HepG2 (cell line): Measurements from ENCODE around the gene BRCA1. TPM values are rescaled to one million over a fixed set of nuclear protein-coding genes. Genes with fewer than 3 reads are reported as not detected.
A peak's percentile ranks its signal among the peaks of the same experiment; 100 is the strongest.

ENCODE experiments used
- ELF4 ChIP-seq: sonication (generic); formaldehyde crosslinking; IDR thresholded peaks from 2 replicates; pipeline ENCODE4 v1.5.0; 2020; ENCODE audit warnings: missing genetic modification reagents, mild to moderate bottlenecking, moderate library complexity, borderline replicate concordance
- FOSL1 ChIP-seq: sonication (generic); formaldehyde crosslinking; IDR thresholded peaks from 2 replicates; pipeline ENCODE4 v1.9.0; 2021; ENCODE audit warnings: missing genetic modification reagents, borderline replicate concordance
- KLF9 ChIP-seq: IDR thresholded peaks from 2 replicates; pipeline ENCODE4 v1.6.1; 2016; ENCODE audit warnings: low read depth
- NKX3-1 ChIP-seq: sonication (generic); formaldehyde crosslinking; IDR thresholded peaks from 2 replicates; pipeline ENCODE4 v1.5.0; 2020; ENCODE audit warnings: missing genetic modification reagents
- POLR2G ChIP-seq: fragments of 200-400 bp; formaldehyde crosslinking; IDR thresholded peaks from 2 replicates; pipeline ENCODE4 v1.6.1; 2018; ENCODE audit warnings: mild to moderate bottlenecking, low read depth, low read length, moderate library complexity
- RBM22 ChIP-seq: fragments of 200-400 bp; formaldehyde crosslinking; optimal IDR thresholded peaks from 2 replicates; pipeline ENCODE3; 2017; ENCODE audit warnings: mild to moderate bottlenecking, low read length, moderate library complexity
- RFX3 ChIP-seq: IDR thresholded peaks from 2 replicates; pipeline ENCODE4 v1.6.1; 2016; ENCODE audit warnings: missing biosample characterization, missing genetic modification reagents
- THRA ChIP-seq: sonication (generic); formaldehyde crosslinking; IDR thresholded peaks from 2 replicates; pipeline ENCODE4 v1.4.0; 2020; ENCODE audit warnings: missing genetic modification reagents, borderline replicate concordance
- YY1 ChIP-seq: IDR thresholded peaks from 2 replicates; pipeline ENCODE4 v1.6.1; 2011; ENCODE audit warnings: low read length, low read depth, moderate library complexity, mild to moderate bottlenecking; ENCODE audit not compliant: insufficient read depth, insufficient replicate concordance
- ZNF326 ChIP-seq: sonication (generic); formaldehyde crosslinking; IDR thresholded peaks from 2 replicates; pipeline ENCODE4 v1.4.0; 2020; ENCODE audit warnings: missing genetic modification reagents, borderline replicate concordance
- ZNF33B ChIP-seq: sonication (generic); formaldehyde crosslinking; IDR thresholded peaks from 2 replicates; pipeline ENCODE4 v1.5.1; 2020; ENCODE audit warnings: mild to moderate bottlenecking, missing genetic modification reagents
- ZNF383 ChIP-seq: sonication (generic); formaldehyde crosslinking; IDR thresholded peaks from 2 replicates; pipeline ENCODE4 v1.4.0; 2020; ENCODE audit warnings: missing genetic modification reagents, mild to moderate bottlenecking, borderline replicate concordance
- ZNF441 ChIP-seq: sonication (generic); formaldehyde crosslinking; IDR thresholded peaks from 2 replicates; pipeline ENCODE4 v1.7.0; 2021; ENCODE audit warnings: missing genetic modification reagents, borderline replicate concordance
- ZNF678 ChIP-seq: sonication (generic); formaldehyde crosslinking; IDR thresholded peaks from 2 replicates; pipeline ENCODE4 v1.4.0; 2020; ENCODE audit warnings: mild to moderate bottlenecking, missing genetic modification reagents
- ZNF704 ChIP-seq: sonication (generic); formaldehyde crosslinking; IDR thresholded peaks from 2 replicates; pipeline ENCODE4 v1.8.1; 2023; ENCODE audit warnings: mild to moderate bottlenecking, inconsistent platforms, moderate library complexity, missing genetic modification reagents, borderline replicate concordance
- polyA plus RNA-seq, 8 experiments: library from polyadenylated mRNA; depleted of rRNA in 3 of 8; stranded (reverse) in 7 of 8; unstranded in 1 of 8; fragments of >200 nt; fragmentation: Illumina TruSeq in 4 of 8; extraction: Trizol in 4 of 8; gene quantifications; 2 replicates each; pipeline versions ENCODE4 v1.2.1 to v1.2.3, GENCODE V29; 2011 to 2016; ENCODE audit warnings: low read depth in 4 of 8, missing spikeins in 1 of 8, mixed read lengths in 1 of 8; ENCODE audit not compliant: insufficient read depth in 1 of 8
- total RNA-seq, 5 experiments: library from RNA; depleted of rRNA; stranded (reverse); fragments of >200 nt; fragmentation: Illumina TruSeq; extraction: Trizol; gene quantifications; 2 replicates each; pipeline ENCODE4 v1.2.3, GENCODE V29; 2016; ENCODE audit warnings: low read depth in 1 of 5
- TF ChIP-seq, protein P1 (sequence below): IDR thresholded peaks from 2 replicates; pipeline ENCODE4 v1.6.1; 2016
- TF ChIP-seq, protein P2 (sequence below): sonication (generic); formaldehyde crosslinking; IDR thresholded peaks from 2 replicates; pipeline ENCODE4 v1.4.0; 2020; ENCODE audit warnings: mild to moderate bottlenecking, low read depth, missing genetic modification reagents
- TF ChIP-seq, protein P3 (sequence below): sonication (generic); formaldehyde crosslinking; conservative IDR thresholded peaks from 2 replicates; pipeline ENCODE4 v1.8.1; 2023; ENCODE audit warnings: missing genetic modification reagents
- TF ChIP-seq, protein P4 (sequence below): sonication (generic); formaldehyde crosslinking; IDR thresholded peaks from 2 replicates; pipeline ENCODE4 v1.8.0; 2022; ENCODE audit warnings: missing genetic modification reagents, mild to moderate bottlenecking, moderate library complexity, borderline replicate concordance

Gene BRCA1
- total and polyA plus RNA-seq, 2 of the 13 experiments (the other 11 are each of a cell fraction or from before 2014, with no cell fraction given) = 13.3 to 37.5 TPM

GRCh38 chr17:43024407-43025289 is 100.5 kb downstream of the BRCA1 start, which contains the start of gene RND2 (continued):
- TF ChIP-seq ELF4 (CRISPR knock-in tag) (no peak), YY1 (peak; percentile 59), ZNF326 (CRISPR knock-in tag) (no peak), ZNF678 (CRISPR knock-in tag) (0 out of 2 replicates have a peak, but pooled peaks have one; percentile 41), FOSL1 (CRISPR knock-in tag) (no peak), ZNF33B (CRISPR knock-in tag) (peak; percentile 79), THRA (0 out of 2 replicates have a peak, but pooled peaks have one; percentile 30), KLF9 (CRISPR knock-in tag) (0 out of 2 replicates have a peak, but pooled peaks have one; percentile 72), RFX3 (CRISPR knock-in tag) (peak; percentile 96), RBM22 (peak; percentile 54), ZNF704 (CRISPR knock-in tag) (0 out of 2 replicates have a peak, but pooled peaks have one; percentile 41), POLR2G (no peak), NKX3-1 (CRISPR knock-in tag) (no peak), ZNF383 (no peak), ZNF441 (peak; percentile 47; the same call in 1 of the 2 replicates)
- TF ChIP-seq, protein P1, sequence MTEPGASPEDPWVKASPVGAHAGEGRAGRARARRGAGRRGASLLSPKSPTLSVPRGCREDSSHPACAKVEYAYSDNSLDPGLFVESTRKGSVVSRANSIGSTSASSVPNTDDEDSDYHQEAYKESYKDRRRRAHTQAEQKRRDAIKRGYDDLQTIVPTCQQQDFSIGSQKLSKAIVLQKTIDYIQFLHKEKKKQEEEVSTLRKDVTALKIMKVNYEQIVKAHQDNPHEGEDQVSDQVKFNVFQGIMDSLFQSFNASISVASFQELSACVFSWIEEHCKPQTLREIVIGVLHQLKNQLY (CRISPR knock-in tag) = no peak
- TF ChIP-seq, protein P2, sequence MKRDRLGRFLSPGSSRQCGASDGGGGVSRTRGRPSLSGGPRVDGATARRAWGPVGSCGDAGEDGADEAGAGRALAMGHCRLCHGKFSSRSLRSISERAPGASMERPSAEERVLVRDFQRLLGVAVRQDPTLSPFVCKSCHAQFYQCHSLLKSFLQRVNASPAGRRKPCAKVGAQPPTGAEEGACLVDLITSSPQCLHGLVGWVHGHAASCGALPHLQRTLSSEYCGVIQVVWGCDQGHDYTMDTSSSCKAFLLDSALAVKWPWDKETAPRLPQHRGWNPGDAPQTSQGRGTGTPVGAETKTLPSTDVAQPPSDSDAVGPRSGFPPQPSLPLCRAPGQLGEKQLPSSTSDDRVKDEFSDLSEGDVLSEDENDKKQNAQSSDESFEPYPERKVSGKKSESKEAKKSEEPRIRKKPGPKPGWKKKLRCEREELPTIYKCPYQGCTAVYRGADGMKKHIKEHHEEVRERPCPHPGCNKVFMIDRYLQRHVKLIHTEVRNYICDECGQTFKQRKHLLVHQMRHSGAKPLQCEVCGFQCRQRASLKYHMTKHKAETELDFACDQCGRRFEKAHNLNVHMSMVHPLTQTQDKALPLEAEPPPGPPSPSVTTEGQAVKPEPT (CRISPR knock-in tag) = no peak
- TF ChIP-seq, protein P3, sequence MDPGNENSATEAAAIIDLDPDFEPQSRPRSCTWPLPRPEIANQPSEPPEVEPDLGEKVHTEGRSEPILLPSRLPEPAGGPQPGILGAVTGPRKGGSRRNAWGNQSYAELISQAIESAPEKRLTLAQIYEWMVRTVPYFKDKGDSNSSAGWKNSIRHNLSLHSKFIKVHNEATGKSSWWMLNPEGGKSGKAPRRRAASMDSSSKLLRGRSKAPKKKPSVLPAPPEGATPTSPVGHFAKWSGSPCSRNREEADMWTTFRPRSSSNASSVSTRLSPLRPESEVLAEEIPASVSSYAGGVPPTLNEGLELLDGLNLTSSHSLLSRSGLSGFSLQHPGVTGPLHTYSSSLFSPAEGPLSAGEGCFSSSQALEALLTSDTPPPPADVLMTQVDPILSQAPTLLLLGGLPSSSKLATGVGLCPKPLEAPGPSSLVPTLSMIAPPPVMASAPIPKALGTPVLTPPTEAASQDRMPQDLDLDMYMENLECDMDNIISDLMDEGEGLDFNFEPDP = no peak
- TF ChIP-seq, protein P4, sequence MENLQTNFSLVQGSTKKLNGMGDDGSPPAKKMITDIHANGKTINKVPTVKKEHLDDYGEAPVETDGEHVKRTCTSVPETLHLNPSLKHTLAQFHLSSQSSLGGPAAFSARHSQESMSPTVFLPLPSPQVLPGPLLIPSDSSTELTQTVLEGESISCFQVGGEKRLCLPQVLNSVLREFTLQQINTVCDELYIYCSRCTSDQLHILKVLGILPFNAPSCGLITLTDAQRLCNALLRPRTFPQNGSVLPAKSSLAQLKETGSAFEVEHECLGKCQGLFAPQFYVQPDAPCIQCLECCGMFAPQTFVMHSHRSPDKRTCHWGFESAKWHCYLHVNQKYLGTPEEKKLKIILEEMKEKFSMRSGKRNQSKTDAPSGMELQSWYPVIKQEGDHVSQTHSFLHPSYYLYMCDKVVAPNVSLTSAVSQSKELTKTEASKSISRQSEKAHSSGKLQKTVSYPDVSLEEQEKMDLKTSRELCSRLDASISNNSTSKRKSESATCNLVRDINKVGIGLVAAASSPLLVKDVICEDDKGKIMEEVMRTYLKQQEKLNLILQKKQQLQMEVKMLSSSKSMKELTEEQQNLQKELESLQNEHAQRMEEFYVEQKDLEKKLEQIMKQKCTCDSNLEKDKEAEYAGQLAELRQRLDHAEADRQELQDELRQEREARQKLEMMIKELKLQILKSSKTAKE (CRISPR knock-in tag) = no peak
